H9 (cell line): ENCODE measurements around the gene PCGF2. TPM values are rescaled to one million over a fixed set of nuclear protein-coding genes. Genes with fewer than 3 reads are reported as not detected.

Experiments used
- DNase-seq: peaks from one replicate; pipeline ENCODE4 v3.0.0-alpha.2; 2017
- H2AFZ ChIP-seq: one replicate; pipeline ENCODE4 v1.6.1; 2013; ENCODE audit warnings: mild to moderate bottlenecking, low read length, control low read depth, moderate library complexity
- H2AK5ac ChIP-seq: 2 replicates; pipeline ENCODE4 v1.6.1; 2013; ENCODE audit warnings: low read length, control low read depth, mixed read lengths; ENCODE audit not compliant: insufficient read length
- H2BK120ac ChIP-seq: one replicate; pipeline ENCODE4 v1.6.1; 2013; ENCODE audit warnings: low read depth, mild to moderate bottlenecking, low read length, control low read depth, inconsistent platforms; ENCODE audit not compliant: poor library complexity, severe bottlenecking
- H2BK12ac ChIP-seq: 2 replicates; pipeline ENCODE4 v1.6.1; 2013; ENCODE audit warnings: low read length, control low read depth, mixed read lengths, low read depth; ENCODE audit not compliant: insufficient read length
- H2BK15ac ChIP-seq: 2 replicates; pipeline ENCODE4 v1.6.1; 2013; ENCODE audit warnings: low read depth, low read length, control low read depth
- H2BK20ac ChIP-seq: one replicate; pipeline ENCODE4 v1.6.1; 2013; ENCODE audit warnings: low read depth, mild to moderate bottlenecking, low read length, control low read depth, inconsistent platforms; ENCODE audit not compliant: poor library complexity, severe bottlenecking
- H2BK5ac ChIP-seq: 2 replicates; pipeline ENCODE4 v1.6.1; 2013; ENCODE audit warnings: low read length, control low read depth, mixed read lengths; ENCODE audit not compliant: insufficient read length
- H3K14ac ChIP-seq: 2 replicates; pipeline ENCODE4 v1.6.1; 2013; ENCODE audit warnings: low read length, control low read depth; ENCODE audit not compliant: insufficient read depth
- H3K18ac ChIP-seq: 2 replicates; pipeline ENCODE4 v1.6.1; 2013; ENCODE audit warnings: low read depth, mild to moderate bottlenecking, mixed read lengths, low read length, control low read depth; ENCODE audit not compliant: insufficient read length
- H3K23ac ChIP-seq: 2 replicates; pipeline ENCODE4 v1.6.1; 2013; ENCODE audit warnings: low read length, control low read depth, mixed read lengths, low read depth; ENCODE audit not compliant: insufficient read length
- H3K23me2 ChIP-seq: 2 replicates; pipeline ENCODE4 v1.6.1; 2013; ENCODE audit warnings: low read depth, mild to moderate bottlenecking, mixed read lengths, low read length, control low read depth; ENCODE audit not compliant: insufficient read length, poor library complexity, severe bottlenecking
- H3K27ac ChIP-seq: 2 replicates; pipeline ENCODE4 v1.5.1; 2013; ENCODE audit warnings: low read length, control low read depth, mixed read lengths, low read depth; ENCODE audit not compliant: insufficient read length
- H3K27me3 ChIP-seq: 2 replicates; pipeline ENCODE4 v1.6.1; 2013; ENCODE audit warnings: low read length, control low read depth, inconsistent platforms; ENCODE audit not compliant: insufficient read depth
- H3K4ac ChIP-seq: 2 replicates; pipeline ENCODE4 v1.6.1; 2013; ENCODE audit warnings: low read depth, mild to moderate bottlenecking, control low read depth, inconsistent platforms, low read length, moderate library complexity
- H3K4me1 ChIP-seq: 2 replicates; pipeline ENCODE4 v1.6.1; 2013; ENCODE audit warnings: low read length, control low read depth, inconsistent platforms; ENCODE audit not compliant: insufficient read depth
- H3K4me2 ChIP-seq: 2 replicates; pipeline ENCODE4 v1.6.1; 2013; ENCODE audit warnings: low read length, control low read depth, mixed read lengths; ENCODE audit not compliant: insufficient read length, insufficient read depth
- H3K56ac ChIP-seq: 2 replicates; pipeline ENCODE4 v1.6.1; 2013; ENCODE audit warnings: low read depth, mild to moderate bottlenecking, mixed read lengths, low read length, control low read depth; ENCODE audit not compliant: insufficient read length
- H3K79me1 ChIP-seq: 2 replicates; pipeline ENCODE4 v1.6.1; 2013; ENCODE audit warnings: low read depth, mild to moderate bottlenecking, moderate library complexity, low read length, control low read depth, inconsistent platforms; ENCODE audit not compliant: insufficient read depth, poor library complexity, severe bottlenecking
- H3K79me2 ChIP-seq: 2 replicates; pipeline ENCODE4 v1.6.1; 2013; ENCODE audit warnings: low read length, control low read depth, inconsistent platforms; ENCODE audit not compliant: insufficient read depth
- H3K9ac ChIP-seq: 2 replicates; pipeline ENCODE4 v1.6.1; 2013; ENCODE audit warnings: low read length, control low read depth, mixed read lengths; ENCODE audit not compliant: insufficient read length; ENCODE audit errors: extremely low read depth
- H3K9me3 ChIP-seq: one replicate; pipeline ENCODE4 v1.6.1; 2013; ENCODE audit warnings: low read depth, low read length, inconsistent platforms; ENCODE audit not compliant: control insufficient read depth
- H3T11ph ChIP-seq: one replicate; pipeline ENCODE4 v1.6.1; 2013; ENCODE audit warnings: mild to moderate bottlenecking, low read length, control low read depth, inconsistent platforms
- H4K20me1 ChIP-seq: one replicate; pipeline ENCODE4 v1.6.1; 2013; ENCODE audit not compliant: control insufficient read depth, insufficient read length, insufficient read depth
- H4K5ac ChIP-seq: 2 replicates; pipeline ENCODE4 v1.6.1; 2013; ENCODE audit warnings: low read depth, mild to moderate bottlenecking, mixed read lengths, low read length, control low read depth; ENCODE audit not compliant: insufficient read length
- H4K8ac ChIP-seq: replicated peaks from 2 replicates; pipeline ENCODE4 v1.6.1; 2013; ENCODE audit warnings: low read length, control low read depth, mixed read lengths, low read depth; ENCODE audit not compliant: insufficient read length
- H4K91ac ChIP-seq: 2 replicates; pipeline ENCODE4 v1.6.1; 2013; ENCODE audit warnings: low read depth, mild to moderate bottlenecking, moderate library complexity, mixed read lengths, low read length, control low read depth; ENCODE audit not compliant: insufficient read length
- H3K27ac Mint-ChIP-seq, 3 experiments: 2 replicates in 2 of 3; 3 replicates in 1 of 3; pipeline ENCODE4 v1.8.0; 2020 to 2021; ENCODE audit warnings: mixed read lengths in 3 of 3, mild to moderate bottlenecking in 1 of 3, moderate library complexity in 1 of 3
- H3K27me3 Mint-ChIP-seq: 2 replicates; pipeline ENCODE4 v1.8.0; 2021; ENCODE audit warnings: low read depth, mild to moderate bottlenecking, moderate library complexity, mixed read lengths
- H3K36me3 Mint-ChIP-seq, 3 experiments: 2 replicates in 2 of 3; 3 replicates in 1 of 3; pipeline ENCODE4 v1.8.0; 2020 to 2021; ENCODE audit warnings: low read depth in 3 of 3, mixed read lengths in 3 of 3; ENCODE audit not compliant: insufficient read depth in 1 of 3
- H3K4me1 Mint-ChIP-seq, 2 experiments: 2 replicates each; pipeline ENCODE4 v1.8.0; 2020; ENCODE audit warnings: mixed read lengths in 2 of 2
- H3K4me3 Mint-ChIP-seq, 2 experiments: 2 replicates in 1 of 2; 3 replicates in 1 of 2; pipeline ENCODE4 v1.8.0; 2020 to 2021; ENCODE audit warnings: mild to moderate bottlenecking in 2 of 2, mixed read lengths in 2 of 2, moderate library complexity in 1 of 2
- H3K9me3 Mint-ChIP-seq, 2 experiments: 2 replicates in 1 of 2; 3 replicates in 1 of 2; pipeline ENCODE4 v1.8.0; 2020; ENCODE audit warnings: mild to moderate bottlenecking in 2 of 2, mixed read lengths in 2 of 2, moderate library complexity in 1 of 2
- total RNA-seq: library from RNA; stranded (reverse); gene quantifications from 2 replicates; pipeline ENCODE4 v1.2.1, GENCODE V29; 2021
- TF ChIP-seq, protein P1 (sequence below): fragments of 200-600 bp; sonication (generic); conservative IDR thresholded peaks from 3 replicates; pipeline ENCODE4 v1.8.0; 2021; ENCODE audit warnings: antibody characterized with exemption, mild to moderate bottlenecking

PCGF2 gene
- total RNA-seq, 1 experiment from 2014 or later: 106 TPM

DNA sequence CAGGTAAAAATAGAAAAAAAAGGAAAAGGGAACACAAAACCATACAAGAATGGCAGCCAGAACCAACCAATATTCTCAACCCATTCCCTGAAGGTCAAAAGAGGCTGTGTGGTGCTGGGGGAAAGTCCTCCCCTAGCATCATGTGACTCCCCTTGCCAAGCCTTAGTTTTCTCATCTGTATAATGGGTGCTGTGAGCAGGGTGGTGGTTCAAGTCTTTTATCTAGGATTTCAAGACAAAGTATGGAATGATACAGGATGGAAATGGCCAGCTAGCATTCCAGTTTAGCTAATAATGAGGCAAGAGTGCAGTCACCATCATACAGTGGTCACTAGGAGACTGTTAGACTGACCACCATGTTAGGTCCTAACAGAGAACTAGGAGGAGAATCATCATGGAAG is 25.1 kb upstream of the PCGF2 start:
- Histone ChIP-seq H3T11ph (no peak overlapping the region), H3K23ac (no peak overlapping the region), H3K56ac (no peak overlapping the region), H3K9me3 (no peaks in the 10 kb centered on the region), H3K9ac (no peak overlapping the region), H3K79me1 (no peaks in the 10 kb centered on the region), H3K23me2 (no peaks in the 10 kb centered on the region), H2BK15ac (no peak overlapping the region), H3K27ac (no peak overlapping the region), H3K4me1 (no peaks in the 10 kb centered on the region), H2AK5ac (no peak overlapping the region), H2BK12ac (no peak overlapping the region), H2BK120ac (no peak overlapping the region), H3K27me3 (no peaks in the 10 kb centered on the region), H4K5ac (no peak overlapping the region), H2BK20ac (no peak overlapping the region), H3K4ac (no peak overlapping the region), H3K4me2 (no peak overlapping the region), H3K79me2 (no peaks in the 10 kb centered on the region), H3K18ac (no peak overlapping the region), H2AFZ (no peak overlapping the region), H4K8ac (no peak overlapping the region), H4K20me1 (no peaks in the 10 kb centered on the region), H4K91ac (no peak overlapping the region), H3K14ac (no peak overlapping the region), H2BK5ac (no peak overlapping the region)
- H3K4me1 Mint-ChIP-seq: no peaks in the 10 kb centered on the region
- H3K27ac Mint-ChIP-seq: no peak overlapping the region
- no peaks in the 10 kb centered on the region for H3K27me3 Mint-ChIP-seq
- no peak for DNase-seq
- TF ChIP-seq, protein P1, sequence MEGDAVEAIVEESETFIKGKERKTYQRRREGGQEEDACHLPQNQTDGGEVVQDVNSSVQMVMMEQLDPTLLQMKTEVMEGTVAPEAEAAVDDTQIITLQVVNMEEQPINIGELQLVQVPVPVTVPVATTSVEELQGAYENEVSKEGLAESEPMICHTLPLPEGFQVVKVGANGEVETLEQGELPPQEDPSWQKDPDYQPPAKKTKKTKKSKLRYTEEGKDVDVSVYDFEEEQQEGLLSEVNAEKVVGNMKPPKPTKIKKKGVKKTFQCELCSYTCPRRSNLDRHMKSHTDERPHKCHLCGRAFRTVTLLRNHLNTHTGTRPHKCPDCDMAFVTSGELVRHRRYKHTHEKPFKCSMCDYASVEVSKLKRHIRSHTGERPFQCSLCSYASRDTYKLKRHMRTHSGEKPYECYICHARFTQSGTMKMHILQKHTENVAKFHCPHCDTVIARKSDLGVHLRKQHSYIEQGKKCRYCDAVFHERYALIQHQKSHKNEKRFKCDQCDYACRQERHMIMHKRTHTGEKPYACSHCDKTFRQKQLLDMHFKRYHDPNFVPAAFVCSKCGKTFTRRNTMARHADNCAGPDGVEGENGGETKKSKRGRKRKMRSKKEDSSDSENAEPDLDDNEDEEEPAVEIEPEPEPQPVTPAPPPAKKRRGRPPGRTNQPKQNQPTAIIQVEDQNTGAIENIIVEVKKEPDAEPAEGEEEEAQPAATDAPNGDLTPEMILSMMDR: no peak
- H3K4me3 Mint-ChIP-seq: no peak overlapping the region
- no peaks in the 10 kb centered on the region for H3K9me3 Mint-ChIP-seq
- H3K36me3 Mint-ChIP-seq: peaks cover 52 to 88% (median 74%) of the 10 kb centered on the region in 3 experiments
